HTR-8/SVneo (cell line): ENCODE data around the gene CHMP1B.

Source experiments
- DNase-seq: peaks from one replicate; pipeline ENCODE4 v3.0.0; 2011; ENCODE audit warnings: low spot score, mixed read lengths; ENCODE audit not compliant: insufficient read length
- FAIRE-seq: peaks from 2 replicates; lab custom pipeline; 2011; peaks lifted over from hg19 to GRCh38; lab: Jason Lieb, UNC

Gene CHMP1B, protein sequence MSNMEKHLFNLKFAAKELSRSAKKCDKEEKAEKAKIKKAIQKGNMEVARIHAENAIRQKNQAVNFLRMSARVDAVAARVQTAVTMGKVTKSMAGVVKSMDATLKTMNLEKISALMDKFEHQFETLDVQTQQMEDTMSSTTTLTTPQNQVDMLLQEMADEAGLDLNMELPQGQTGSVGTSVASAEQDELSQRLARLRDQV

DNA sequence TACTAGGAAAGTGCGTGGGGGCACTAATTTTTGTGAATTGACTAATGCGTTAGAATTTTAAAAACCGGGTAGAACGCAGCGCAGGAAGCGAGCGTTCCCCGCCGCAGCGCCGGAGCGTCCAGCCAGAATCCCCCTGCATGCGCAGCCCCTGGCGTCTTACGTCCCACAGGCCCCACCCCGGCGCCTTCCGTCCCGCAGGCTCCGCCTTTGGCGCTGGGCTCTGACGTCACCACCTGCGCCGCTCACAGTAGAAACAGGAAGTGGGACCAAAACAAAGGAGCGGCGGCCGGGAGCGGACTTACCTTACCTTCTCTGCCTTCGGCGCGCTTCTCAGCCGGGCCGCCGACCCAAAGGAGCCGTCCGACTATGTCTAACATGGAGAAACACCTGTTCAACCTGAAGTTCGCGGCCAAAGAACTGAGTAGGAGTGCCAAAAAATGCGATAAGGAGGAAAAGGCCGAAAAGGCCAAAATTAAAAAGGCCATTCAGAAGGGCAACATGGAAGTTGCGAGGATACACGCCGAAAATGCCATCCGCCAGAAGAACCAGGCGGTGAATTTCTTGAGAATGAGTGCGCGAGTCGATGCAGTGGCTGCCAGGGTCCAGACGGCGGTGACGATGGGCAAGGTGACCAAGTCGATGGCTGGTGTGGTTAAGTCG is at the start of gene CHMP1B:
Gene CHMP1B, plus strand, starts transcription at position 268 of the 660 bp plus-strand sequence. Its CDS starts 99 bp downstream, at position 367.
- FAIRE-seq (peak; percentile 20), DNase-seq (peak; percentile 88)

GRCh38 chr18:11801573-11801972 is 49.6 kb upstream of the CHMP1B start:
- no peak for DNase-seq
- no peak for FAIRE-seq

DNA sequence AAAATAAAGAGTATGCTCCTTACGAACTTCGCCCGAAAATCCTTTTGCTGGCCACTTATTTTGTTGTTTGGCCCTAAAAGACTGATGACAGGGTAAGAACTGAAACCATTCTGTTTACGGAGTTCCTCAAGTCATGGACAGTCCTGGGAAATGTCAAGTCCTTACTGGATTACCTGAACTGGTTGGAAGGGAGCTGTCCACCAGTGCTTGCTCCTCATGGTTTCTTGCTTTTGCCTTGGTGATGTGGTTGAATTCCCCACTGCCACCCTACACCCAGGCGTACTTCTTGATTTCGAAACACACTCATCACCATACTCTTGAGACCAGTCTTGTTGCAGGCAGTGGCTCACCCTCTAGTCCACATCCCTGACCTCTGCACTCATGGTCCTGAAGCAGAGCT is 49.1 kb upstream of the CHMP1B start:
- no peak for DNase-seq
- FAIRE-seq = no peak

DNA sequence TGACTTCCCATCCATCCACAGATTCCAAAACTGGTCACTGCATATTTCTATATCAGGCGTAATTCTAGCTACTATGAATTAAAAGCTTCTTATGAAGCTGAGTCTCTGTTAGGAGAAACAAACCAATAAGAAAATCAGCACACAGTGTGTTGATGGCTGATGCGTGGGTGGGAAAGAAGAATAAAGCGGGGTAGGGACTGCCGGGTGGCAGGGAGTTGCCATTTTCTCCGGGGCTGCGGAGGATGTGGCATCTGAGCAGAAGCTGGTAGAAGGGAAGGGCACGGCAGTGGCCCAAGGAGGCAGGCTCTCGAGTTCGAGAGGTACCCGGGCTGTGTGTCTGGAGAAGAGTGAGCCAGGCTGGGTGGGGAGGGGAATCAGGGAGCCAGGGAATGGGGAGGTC is 48.6 kb upstream of the CHMP1B start:
- DNase-seq = no peak
- FAIRE-seq = no peak

GRCh38 chr18:11807233-11807632 is 44.0 kb upstream of the CHMP1B start:
- no peak for FAIRE-seq

GRCh38 chr18:11808001-11808855 is 43.0 kb upstream of the CHMP1B start:
- FAIRE-seq (no peak), DNase-seq (peak; percentile 41)

More at GRCh38 chr18:11807233-11807632, 44.0 kb upstream of the CHMP1B start:
- no peak for DNase-seq

GRCh38 chr18:11809895-11810294 is 41.3 kb upstream of the CHMP1B start:
- FAIRE-seq = no peak
- no peak for DNase-seq

- FAIRE-seq = no peak
Observed at GRCh38 chr18:11810379-11810778, 40.8 kb upstream of the CHMP1B start.

DNA sequence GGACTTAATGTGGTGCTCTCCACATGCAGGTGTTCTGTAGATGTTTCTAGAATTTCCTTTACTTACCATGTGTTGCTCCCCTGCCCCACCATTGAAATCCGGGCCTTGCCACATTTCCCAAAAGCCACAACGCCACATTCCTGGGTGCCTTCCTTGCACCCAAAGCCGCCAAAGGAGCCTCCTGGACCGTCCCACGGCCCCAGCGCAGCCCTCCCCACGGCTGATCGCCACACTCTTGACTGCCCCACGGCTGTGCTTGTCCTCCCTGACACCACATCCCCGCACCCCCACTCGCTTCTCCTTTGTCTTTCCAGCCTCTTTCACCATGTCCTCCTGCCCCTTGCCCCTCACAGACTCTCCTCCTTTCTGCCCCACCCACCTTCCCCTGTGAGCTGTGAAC is 40.2 kb upstream of the CHMP1B start:
- FAIRE-seq (no peak), DNase-seq (no peak)

More at GRCh38 chr18:11810379-11810778, 40.8 kb upstream of the CHMP1B start:
- DNase-seq = no peak

DNA sequence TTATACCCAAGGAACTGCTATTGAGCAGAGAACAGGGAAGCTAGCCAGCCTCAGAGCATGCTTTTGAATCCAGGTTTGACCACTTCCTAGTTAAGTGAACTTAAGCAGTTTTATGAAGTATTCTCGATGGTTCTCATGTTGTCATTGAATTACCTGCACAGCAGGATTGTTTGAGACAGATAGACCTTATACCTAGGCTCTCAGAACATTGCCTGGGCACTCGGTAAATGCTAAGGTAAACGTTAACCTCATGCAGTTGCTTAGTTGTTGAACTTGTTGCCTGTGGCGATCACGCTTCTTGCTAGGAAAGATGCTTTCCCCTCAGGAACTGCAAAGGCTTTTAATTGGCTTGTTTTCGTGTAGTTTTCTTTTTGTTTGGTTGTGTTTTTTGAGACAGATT is 34.0 kb upstream of the CHMP1B start:
- DNase-seq (no peak), FAIRE-seq (no peak)

- DNase-seq (no peak), FAIRE-seq (no peak)
Observed at GRCh38 chr18:11818486-11819203, 32.6 kb upstream of the CHMP1B start.

DNA sequence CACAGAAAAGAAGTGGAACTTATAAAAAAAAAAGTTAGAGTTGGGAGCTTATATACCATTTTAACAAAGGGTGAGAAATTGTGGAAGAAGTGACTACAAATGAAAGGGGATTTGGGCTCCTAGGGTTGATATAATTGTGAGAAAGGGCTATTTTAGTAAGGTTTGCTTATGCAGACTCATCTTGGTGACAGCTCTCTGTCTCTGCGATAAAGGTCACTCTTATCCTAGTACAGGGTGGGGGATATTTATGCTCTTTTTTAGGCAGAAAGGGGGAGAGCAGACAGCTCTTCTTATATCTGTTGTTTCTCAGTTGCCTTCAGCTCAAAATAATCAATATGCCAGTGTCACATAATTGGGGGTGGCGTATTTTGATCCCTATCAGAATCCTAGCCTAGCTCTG is 31.3 kb upstream of the CHMP1B start:
- DNase-seq = no peak
- no peak for FAIRE-seq

- FAIRE-seq = no peak
Observed at GRCh38 chr18:11820697-11821096, 30.5 kb upstream of the CHMP1B start.

GRCh38 chr18:11821208-11821607 is 30.0 kb upstream of the CHMP1B start:
- DNase-seq (no peak), FAIRE-seq (no peak)

More at GRCh38 chr18:11820697-11821096, 30.5 kb upstream of the CHMP1B start:
- no peak for DNase-seq

GRCh38 chr18:11821643-11822237 is 29.5 kb upstream of the CHMP1B start:
- FAIRE-seq = no peak

DNA sequence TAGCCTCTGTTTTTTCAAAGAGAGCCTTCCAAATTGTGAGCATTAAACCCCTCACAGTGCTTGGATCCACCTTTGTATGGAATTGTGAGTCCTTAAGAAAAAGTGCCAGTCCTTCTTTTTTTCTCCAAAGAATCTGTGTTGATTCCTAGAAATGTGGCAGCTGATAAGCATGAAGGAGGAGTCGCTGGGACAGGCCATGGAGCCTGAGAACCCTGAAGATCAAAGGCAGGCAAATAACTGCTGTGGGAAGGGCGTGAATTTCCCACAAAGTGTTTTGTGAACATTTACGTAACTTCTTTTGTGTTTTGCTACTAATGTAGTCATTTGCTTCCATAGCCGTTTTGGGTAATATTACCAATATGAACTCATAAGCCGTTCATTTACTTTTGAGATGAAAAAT is 27.7 kb upstream of the CHMP1B start:
- no peak for FAIRE-seq
- DNase-seq = no peak

More at GRCh38 chr18:11821643-11822237, 29.5 kb upstream of the CHMP1B start:
- DNase-seq = no peak

- DNase-seq (no peak), FAIRE-seq (no peak)
Observed at GRCh38 chr18:11826836-11827235, 24.4 kb upstream of the CHMP1B start.

- FAIRE-seq = no peak
- no peak for DNase-seq
Observed at GRCh38 chr18:11828786-11829432, 22.3 kb upstream of the CHMP1B start.

DNA sequence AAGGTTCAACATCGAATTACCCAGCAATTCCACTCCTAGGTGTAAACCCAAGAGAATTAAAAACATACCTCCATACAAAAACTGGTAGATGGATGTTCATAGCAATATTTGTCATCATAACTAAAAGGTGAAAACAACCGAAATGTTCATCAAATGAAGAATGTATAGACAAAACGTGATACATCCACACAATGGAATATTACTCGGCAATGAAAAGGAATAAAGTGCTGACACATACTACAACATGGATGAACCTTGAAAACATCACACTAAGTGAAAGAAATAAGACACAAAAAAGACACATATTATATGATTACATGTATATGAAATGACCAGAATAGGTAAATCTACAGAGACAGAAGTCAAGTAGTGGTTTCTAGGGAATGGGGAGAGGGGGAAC is 20.6 kb upstream of the CHMP1B start:
- FAIRE-seq (no peak), DNase-seq (no peak)
